Effector memory CD8-positive, alpha-beta T cell (primary cell): ENCODE measurements around the gene FBLN2.

Experiments used
- ATAC-seq: fragments of 150-1000 bp; cut with Tn5 transposase; replicated peaks from 2 replicates; pipeline ENCODE4 v1.10.0; 2021; ENCODE audit warnings: mild to moderate bottlenecking, moderate library complexity
- DNase-seq, 3 experiments: peaks; one replicate each; pipeline ENCODE4 v3.0.0; 2021
- H3K27ac Mint-ChIP-seq, 2 donors: one replicate each; pipeline ENCODE4 v1.8.0; 2022; ENCODE audit warnings: mild to moderate bottlenecking in 2 of 2, mixed read lengths in 2 of 2, moderate library complexity in 2 of 2
- H3K27me3 Mint-ChIP-seq, 2 donors: one replicate each; pipeline ENCODE4 v1.8.0; 2022; ENCODE audit warnings: mixed read lengths in 2 of 2
- H3K36me3 Mint-ChIP-seq: one replicate; pipeline ENCODE4 v1.8.0; 2022; ENCODE audit warnings: mild to moderate bottlenecking, moderate library complexity, mixed read lengths; ENCODE audit not compliant: insufficient read depth
- H3K4me1 Mint-ChIP-seq, 2 donors: one replicate each; pipeline ENCODE4 v1.8.0; 2022; ENCODE audit warnings: low read depth in 2 of 2, mixed read lengths in 2 of 2
- H3K4me3 Mint-ChIP-seq, 2 donors: one replicate each; pipeline ENCODE4 v1.8.0; 2022; ENCODE audit warnings: mild to moderate bottlenecking in 2 of 2, mixed read lengths in 2 of 2, moderate library complexity in 2 of 2
- H3K9me3 Mint-ChIP-seq, 2 donors: one replicate each; pipeline ENCODE4 v1.8.0; 2022; ENCODE audit warnings: mixed read lengths in 2 of 2

FBLN2 gene

GRCh38 chr3:13572926-13573623 lies 24.1 kb downstream of the FBLN2 start:
- H3K27ac Mint-ChIP-seq: no peak overlapping the region
- DNase-seq (no peak), ATAC-seq (no peak)
- H3K9me3 Mint-ChIP-seq: no peaks in the 10 kb centered on the region
- H3K4me3 Mint-ChIP-seq: no peak overlapping the region
- H3K4me1 Mint-ChIP-seq: peaks cover 0 to 2% of the 10 kb centered on the region in 2 donors
- no peaks in the 10 kb centered on the region for H3K36me3 Mint-ChIP-seq
- peaks cover 18 to 48% of the 10 kb centered on the region in 2 donors for H3K27me3 Mint-ChIP-seq

- Mint-ChIP-seq H3K4me3 (no peak overlapping the region), H3K36me3 (no peaks in the 10 kb centered on the region), H3K27me3 (peaks cover 7 to 36% of the 10 kb centered on the region in 2 donors), H3K9me3 (no peaks in the 10 kb centered on the region), H3K27ac (no peak overlapping the region), H3K4me1 (peaks cover 0 to 2% of the 10 kb centered on the region in 2 donors)
- ATAC-seq: no peak
- DNase-seq: no peak
These were observed 25.3 kb downstream of the FBLN2 start for GRCh38 chr3:13574083-13574797.

- Mint-ChIP-seq H3K27me3 (peaks cover under 1 to 36% of the 10 kb centered on the region in 2 donors), H3K9me3 (no peaks in the 10 kb centered on the region), H3K27ac (no peak overlapping the region), H3K4me3 (no peak overlapping the region), H3K36me3 (no peaks in the 10 kb centered on the region), H3K4me1 (no peaks in the 10 kb centered on the region)
- ATAC-seq: no peak
- DNase-seq: no peak
These were observed 26.0 kb downstream of the FBLN2 start for GRCh38 chr3:13574798-13575451.

- Mint-ChIP-seq H3K36me3 (no peaks in the 10 kb centered on the region), H3K4me3 (no peak overlapping the region)
- no peak for ATAC-seq
These were observed 26.6 kb downstream of the FBLN2 start for GRCh38 chr3:13575459-13576061.

GRCh38 chr3:13577181-13578121 lies 28.5 kb downstream of the FBLN2 start:
- H3K4me1 Mint-ChIP-seq: peaks cover 0 to 3% of the 10 kb centered on the region in 2 donors
- H3K4me3 Mint-ChIP-seq: no peak overlapping the region
- no peaks in the 10 kb centered on the region for H3K36me3 Mint-ChIP-seq
- ATAC-seq (no peak), DNase-seq (no peak)
- H3K9me3 Mint-ChIP-seq: no peaks in the 10 kb centered on the region
- H3K27me3 Mint-ChIP-seq: peaks cover 0 to 44% of the 10 kb centered on the region in 2 donors
- no peak overlapping the region for H3K27ac Mint-ChIP-seq

More at GRCh38 chr3:13575459-13576061, 26.6 kb downstream of the FBLN2 start:
- H3K9me3 Mint-ChIP-seq: no peaks in the 10 kb centered on the region
- peaks cover 0 to 40% of the 10 kb centered on the region in 2 donors for H3K27me3 Mint-ChIP-seq
- H3K4me1 Mint-ChIP-seq: peaks cover 0 to 3% of the 10 kb centered on the region in 2 donors
- no peak overlapping the region for H3K27ac Mint-ChIP-seq
- no peak for DNase-seq

GRCh38 chr3:13578251-13578650 lies 29.3 kb downstream of the FBLN2 start:
- no peaks in the 10 kb centered on the region for H3K9me3 Mint-ChIP-seq
- no peak overlapping the region for H3K27ac Mint-ChIP-seq
- no peaks in the 10 kb centered on the region for H3K36me3 Mint-ChIP-seq
- DNase-seq (no peak), ATAC-seq (no peak)
- H3K27me3 Mint-ChIP-seq: peaks cover 0 to 38% of the 10 kb centered on the region in 2 donors
- no peak overlapping the region for H3K4me3 Mint-ChIP-seq
- peaks cover 0 to 3% of the 10 kb centered on the region in 2 donors for H3K4me1 Mint-ChIP-seq

- no peak overlapping the region for H3K4me3 Mint-ChIP-seq
- no peak for ATAC-seq
These were observed 30.1 kb downstream of the FBLN2 start for GRCh38 chr3:13579063-13579462.

GRCh38 chr3:13580256-13581023 lies 31.5 kb downstream of the FBLN2 start:
- peaks cover 0 to 19% of the 10 kb centered on the region in 2 donors for H3K27me3 Mint-ChIP-seq
- H3K36me3 Mint-ChIP-seq: no peaks in the 10 kb centered on the region
- H3K27ac Mint-ChIP-seq: no peak overlapping the region
- DNase-seq (no peak), ATAC-seq (no peak)
- no peak overlapping the region for H3K4me3 Mint-ChIP-seq
- H3K4me1 Mint-ChIP-seq: peaks cover 0 to 3% of the 10 kb centered on the region in 2 donors
- no peaks in the 10 kb centered on the region for H3K9me3 Mint-ChIP-seq

More at GRCh38 chr3:13579063-13579462, 30.1 kb downstream of the FBLN2 start:
- H3K27me3 Mint-ChIP-seq: peaks cover 0 to 33% of the 10 kb centered on the region in 2 donors
- no peaks in the 10 kb centered on the region for H3K36me3 Mint-ChIP-seq
- peaks cover 0 to 3% of the 10 kb centered on the region in 2 donors for H3K4me1 Mint-ChIP-seq
- H3K27ac Mint-ChIP-seq: no peak overlapping the region
- no peaks in the 10 kb centered on the region for H3K9me3 Mint-ChIP-seq
- DNase-seq: no peak

- Mint-ChIP-seq H3K4me1 (peaks cover 0 to 3% of the 10 kb centered on the region in 2 donors), H3K9me3 (no peaks in the 10 kb centered on the region), H3K4me3 (no peak overlapping the region), H3K36me3 (no peaks in the 10 kb centered on the region), H3K27ac (no peak overlapping the region), H3K27me3 (peaks cover 0 to 17% of the 10 kb centered on the region in 2 donors)
- DNase-seq: no peak
- ATAC-seq: no peak
These were observed 32.8 kb downstream of the FBLN2 start for GRCh38 chr3:13581485-13582365.

- Mint-ChIP-seq H3K4me1 (peaks cover 0 to 3% of the 10 kb centered on the region in 2 donors), H3K36me3 (no peaks in the 10 kb centered on the region), H3K9me3 (no peaks in the 10 kb centered on the region), H3K27me3 (peaks cover 0 to 17% of the 10 kb centered on the region in 2 donors), H3K27ac (no peak overlapping the region), H3K4me3 (no peak overlapping the region)
- no peak for DNase-seq
- ATAC-seq: no peak
These were observed 33.7 kb downstream of the FBLN2 start for GRCh38 chr3:13582366-13583250.
